ENCODE results near the gene DEPDC4. TPM values are rescaled to one million over a fixed set of nuclear protein-coding genes. Genes with fewer than 3 reads are reported as not detected.

The DEPDC4 gene
- total RNA-seq, 1 experiment from 2014 or later: 3.2 TPM

GRCh38 chr12:100221523-100221922 lies 45.4 kb downstream of the DEPDC4 start:
- no peak overlapping the region for H4K8ac ChIP-seq (replicated peaks; ENCODE audit: insufficient read length, low read depth, low read length)
- H2BK15ac ChIP-seq (ENCODE audit: low read depth, low read length): no peak overlapping the region
- no peak overlapping the region for H3K4ac ChIP-seq (ENCODE audit: low read depth, low read length)
- H3K4me2 ChIP-seq (ENCODE audit: insufficient read depth, insufficient read length, low read length): no peak overlapping the region
- no peaks in the 10 kb centered on the region for H3K79me1 ChIP-seq (ENCODE audit: insufficient read depth, low read depth, low read length, poor library complexity, severe bottlenecking)
- Mint-ChIP-seq H3K27me3 (ENCODE audit: low read depth) (no peaks in the 10 kb centered on the region), H3K4me3 (no peak overlapping the region), H3K9me3 (no peaks in the 10 kb centered on the region), H3K36me3 (ENCODE audit: insufficient read depth in 1 of 3, low read depth in 3 of 3) (peaks cover 2 to 50% (median 26%) of the 10 kb centered on the region in 3 experiments; a peak in 5 of 7 replicates), H3K27ac (no peak overlapping the region), H3K4me1 (no peaks in the 10 kb centered on the region)
- no peak for DNase-seq
- H3T11ph ChIP-seq (ENCODE audit: low read length): no peak overlapping the region
- TF ChIP-seq CTCF (conservative IDR thresholded peaks at IDR 0.05): no peak
- no peaks in the 10 kb centered on the region for H3K9me3 ChIP-seq (ENCODE audit: control insufficient read depth, low read depth, low read length)
- H3K23ac ChIP-seq (ENCODE audit: insufficient read length, low read depth, low read length): no peak overlapping the region
- no peak overlapping the region for H4K91ac ChIP-seq (ENCODE audit: insufficient read length, low read depth, low read length)
- no peak overlapping the region for H4K5ac ChIP-seq (ENCODE audit: insufficient read length, low read depth, low read length)
- H3K56ac ChIP-seq (ENCODE audit: insufficient read length, low read depth, low read length): no peak overlapping the region
- no peaks in the 10 kb centered on the region for H3K79me2 ChIP-seq (ENCODE audit: insufficient read depth, low read length)
- H3K27me3 ChIP-seq (ENCODE audit: insufficient read depth, low read length): no peaks in the 10 kb centered on the region
- no peak overlapping the region for H2AFZ ChIP-seq (ENCODE audit: low read length)
- no peak overlapping the region for H3K14ac ChIP-seq (ENCODE audit: insufficient read depth, low read length)
- no peaks in the 10 kb centered on the region for H4K20me1 ChIP-seq (ENCODE audit: control insufficient read depth, insufficient read depth, insufficient read length)
- H3K9ac ChIP-seq (ENCODE audit: extremely low read depth, insufficient read length, low read length): no peak overlapping the region
- no CpG with 5 or more reads among the region's 3 CpGs for WGBS (ENCODE audit: extremely low coverage, insufficient read length, low lambda C conversion rate)
- H3K23me2 ChIP-seq (ENCODE audit: insufficient read length, low read depth, low read length, poor library complexity, severe bottlenecking): no peaks in the 10 kb centered on the region
- H2BK120ac ChIP-seq (ENCODE audit: low read depth, low read length, poor library complexity, severe bottlenecking): no peak overlapping the region
- no peak overlapping the region for H2AK5ac ChIP-seq (ENCODE audit: insufficient read length, low read length)
- no peak overlapping the region for H3K18ac ChIP-seq (ENCODE audit: insufficient read length, low read depth, low read length)
- no peaks in the 10 kb centered on the region for H3K4me1 ChIP-seq (ENCODE audit: insufficient read depth, low read length)
- no peak overlapping the region for H3K27ac ChIP-seq (ENCODE audit: insufficient read length, low read depth, low read length)
- H2BK20ac ChIP-seq (ENCODE audit: low read depth, low read length, poor library complexity, severe bottlenecking): no peak overlapping the region
- H2BK12ac ChIP-seq (ENCODE audit: insufficient read length, low read depth, low read length): no peak overlapping the region
- no peak overlapping the region for H2BK5ac ChIP-seq (ENCODE audit: insufficient read length, low read length)

Data from H9 (cell line).